CD4-positive, alpha-beta T cell treated with Interleukin-12 subunit alpha and Interleukin-12 subunit beta, for 1 hour (primary cell): ENCODE results near the gene STXBP5L.
"Not testable (repeated sequence)": the region's sequence is repeated elsewhere in the genome, so short reads cannot be mapped to it uniquely, and the experiment has no call there.

Source experiments
- DNase-seq: peaks from one replicate; pipeline ENCODE4 v3.0.0-alpha.2; 2020

Gene STXBP5L

DNA sequence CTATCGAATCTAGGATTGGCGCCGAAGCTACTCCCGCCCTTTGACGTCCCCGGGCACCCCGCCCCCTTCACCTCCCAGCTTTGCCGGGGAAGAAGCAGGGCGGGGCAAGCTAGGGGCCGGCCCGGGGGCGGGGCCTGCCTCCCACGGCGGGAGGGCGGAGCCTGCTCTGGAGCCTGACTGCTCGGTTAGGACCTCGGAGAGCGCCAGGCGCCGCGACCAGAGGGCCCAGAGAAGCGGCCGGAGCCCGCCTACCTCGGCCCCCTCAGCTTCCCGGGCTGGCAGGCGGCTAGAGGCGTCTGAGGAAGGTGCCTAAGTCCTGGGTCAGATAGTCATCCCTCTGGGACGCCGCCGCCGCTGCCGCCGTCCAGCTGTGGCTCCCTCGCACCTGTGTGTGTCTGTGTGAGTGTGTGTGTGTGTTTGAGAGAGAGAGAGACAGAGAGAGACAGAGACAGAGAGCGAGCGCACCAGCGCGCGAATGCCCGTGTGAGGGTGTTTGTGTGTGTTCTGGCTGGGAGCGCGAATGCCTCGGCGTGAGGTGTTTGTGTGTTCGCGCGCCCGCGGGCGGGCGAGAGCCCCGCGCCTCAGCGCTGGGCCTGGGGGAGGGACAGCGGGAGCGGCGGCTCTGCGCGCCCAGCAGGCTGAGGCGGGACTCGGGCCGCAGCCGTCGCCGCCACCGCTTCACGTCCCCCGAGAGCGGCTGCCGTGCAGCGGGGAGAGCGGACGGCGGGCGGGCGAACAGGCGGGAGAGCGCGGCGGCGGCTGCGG, at the start of gene STXBP5L:
Gene STXBP5L, plus strand, starts transcription at position 176 of the 765 bp plus-strand sequence. CDS start 1,374 bp downstream, outside the sequence.
- DNase-seq, result no peak

DNA sequence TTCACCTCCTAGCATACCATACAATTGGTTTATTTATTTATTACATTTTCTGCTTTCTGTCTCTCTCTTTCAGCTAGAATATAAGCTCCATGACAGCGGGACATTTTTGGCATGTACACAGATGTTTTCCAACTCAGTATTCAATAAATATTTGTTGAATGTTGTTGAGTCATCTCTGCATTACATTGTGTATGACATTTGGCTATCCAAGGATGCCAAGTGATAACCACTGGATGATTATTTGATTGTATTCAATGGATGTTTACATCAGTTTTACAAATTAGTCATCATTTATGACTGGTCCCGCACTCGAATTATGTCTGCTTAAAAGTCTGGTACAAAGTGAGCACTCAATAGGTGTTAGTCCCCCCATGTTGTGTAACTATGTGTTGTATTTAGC, 49.5 kb upstream of the STXBP5L start:
- no peak for DNase-seq

DNA sequence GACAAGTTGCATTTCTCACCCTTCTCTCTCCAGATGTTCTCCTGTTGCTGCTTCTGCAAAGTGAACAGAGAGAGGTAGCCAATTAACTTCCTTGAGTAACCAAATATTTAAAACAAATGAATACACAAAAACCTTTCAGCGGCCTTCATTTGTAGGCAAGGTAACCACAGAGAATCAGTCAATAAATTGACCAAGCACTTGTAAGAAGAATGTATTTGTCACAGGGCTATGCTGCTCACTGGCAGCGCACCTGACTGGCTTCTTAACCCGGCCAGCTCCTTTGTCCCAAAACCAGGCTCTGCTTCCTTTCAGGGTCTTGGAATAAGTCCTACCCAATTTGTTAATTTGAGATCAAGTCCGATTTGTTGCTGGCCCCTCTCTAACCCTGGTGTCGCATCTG, 43.5 kb upstream of the STXBP5L start:
- DNase-seq, result no peak

DNA sequence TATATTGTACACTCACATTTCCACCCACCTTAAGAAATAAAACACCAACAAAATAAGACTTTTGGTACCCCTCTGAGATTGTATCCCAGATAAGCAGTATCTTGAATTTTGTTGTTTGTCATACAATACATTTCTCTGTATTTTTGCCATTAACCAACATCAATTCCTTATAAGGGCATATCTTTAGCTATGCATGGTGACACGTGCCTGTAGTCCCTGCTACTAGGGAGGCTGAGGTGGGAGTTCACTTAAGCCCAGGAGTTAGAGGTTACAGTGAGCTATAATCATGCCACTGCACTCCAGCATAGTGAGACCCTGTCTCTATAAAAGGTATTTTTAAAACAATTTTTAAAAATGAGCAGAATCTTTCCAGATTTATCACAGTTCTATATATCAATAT, 32.5 kb upstream of the STXBP5L start:
- DNase-seq, result no peak

DNA sequence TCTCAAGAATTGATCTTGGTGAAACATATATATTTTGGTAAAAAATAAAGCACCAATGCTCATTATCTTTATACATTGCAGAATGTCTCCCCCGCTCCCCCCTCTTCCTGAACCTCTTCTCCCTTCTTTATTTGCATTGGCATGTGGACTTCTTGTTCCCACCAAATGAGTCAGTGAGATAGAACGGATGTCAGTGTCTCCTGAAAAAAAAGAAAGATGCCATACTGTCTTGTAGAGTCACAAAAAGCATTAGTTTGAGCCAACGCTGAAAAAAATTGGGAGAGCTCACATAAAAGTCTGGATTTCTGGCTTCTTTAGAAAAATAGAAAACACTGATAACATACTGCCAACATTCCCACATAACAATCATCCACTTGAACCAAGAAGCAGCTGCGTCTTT, 32.0 kb upstream of the STXBP5L start:
- DNase-seq, result no peak

DNA sequence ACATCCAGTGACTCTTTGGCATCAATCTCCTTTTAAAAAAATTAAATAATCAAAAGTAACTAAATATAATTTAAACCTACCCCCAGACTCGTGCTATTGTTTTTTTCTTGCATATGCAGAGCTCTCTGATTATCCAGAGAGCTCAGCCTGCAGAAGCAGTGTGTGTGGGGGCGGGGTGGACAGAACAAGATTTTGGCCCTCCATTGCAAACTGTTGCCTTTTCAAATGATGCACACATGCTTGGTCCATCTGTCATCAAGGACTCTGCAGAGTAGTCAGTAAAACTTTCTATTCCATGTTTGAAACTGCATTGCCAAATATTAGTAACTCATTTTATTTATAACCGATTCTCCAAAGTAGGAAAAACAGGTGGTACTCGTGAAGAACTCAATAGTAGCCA, 28.6 kb upstream of the STXBP5L start:
- DNase-seq, result no peak

DNA sequence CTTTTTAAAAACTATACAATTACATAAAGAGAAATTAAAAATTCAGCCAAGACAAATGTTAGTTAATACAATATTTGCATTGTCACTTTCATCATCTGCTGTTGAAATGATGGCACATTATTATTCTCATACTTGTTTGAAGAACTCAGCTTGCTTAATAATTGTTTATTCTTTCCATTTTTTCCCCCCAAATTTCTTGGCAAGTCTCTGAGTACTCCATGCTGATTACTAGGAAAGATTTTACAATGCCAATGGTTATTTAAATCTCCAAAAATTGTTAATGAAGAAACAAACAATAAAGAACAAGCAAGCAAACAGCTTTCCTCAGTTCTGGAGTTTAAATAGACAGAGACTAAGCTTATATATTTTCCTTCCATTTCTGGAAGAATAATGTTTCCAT, 15.1 kb upstream of the STXBP5L start:
- DNase-seq, result no peak

DNA sequence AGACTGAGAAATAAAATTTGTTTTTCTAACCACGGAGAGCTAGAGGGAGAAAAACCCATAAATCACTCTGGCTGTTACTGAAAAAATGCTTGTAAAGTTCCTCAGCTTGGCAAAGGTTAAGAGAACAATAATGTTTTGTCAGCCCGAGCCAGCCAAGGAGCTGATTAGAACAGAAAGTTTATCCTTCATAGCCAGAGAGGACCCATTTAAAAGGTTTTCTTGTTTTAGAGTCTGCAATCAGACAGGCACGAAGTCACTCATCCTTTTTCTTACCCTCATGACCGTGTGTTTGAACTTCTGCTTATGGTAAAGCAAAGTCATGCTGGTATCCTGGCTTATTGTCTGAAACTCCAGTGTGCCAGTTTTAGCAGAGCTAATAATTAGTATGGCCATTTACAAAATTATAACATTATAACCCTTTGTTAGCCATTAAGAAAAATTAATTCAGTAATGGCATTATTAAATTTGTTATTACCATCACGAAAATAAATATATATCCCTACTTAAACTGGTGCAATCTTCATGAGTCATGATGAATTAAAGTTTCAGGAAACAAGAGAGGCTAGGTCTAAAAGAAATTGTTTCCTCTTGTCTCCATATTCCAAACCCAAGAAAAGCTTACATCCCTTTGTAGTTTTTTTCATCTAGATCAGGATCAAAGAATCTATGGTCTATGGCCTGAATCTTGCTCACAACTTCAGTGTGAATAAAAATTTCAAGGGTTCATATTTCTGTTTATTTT, 13.5 kb upstream of the STXBP5L start:
- DNase-seq, result no peak

DNA sequence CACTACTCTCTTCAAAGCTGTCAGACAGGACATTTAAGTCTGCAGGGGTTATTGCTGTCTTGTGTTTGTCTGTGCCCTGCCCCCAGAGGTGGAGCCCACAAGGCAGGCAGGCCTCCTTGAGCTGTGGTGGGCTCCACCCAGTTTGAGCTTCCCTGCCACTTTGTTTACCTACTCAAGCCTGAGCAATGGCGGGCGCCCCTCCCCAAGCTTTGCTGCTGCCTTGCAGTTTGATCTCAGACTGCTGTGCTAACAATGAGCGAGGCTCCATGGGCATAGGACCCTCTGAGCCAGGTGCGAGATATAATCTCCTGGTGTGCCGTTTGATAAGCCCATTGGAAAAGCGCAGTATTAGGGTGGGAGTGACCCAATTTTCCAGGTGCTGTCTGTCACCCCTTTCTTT, 6.3 kb upstream of the STXBP5L start:
- DNase-seq, result not testable (repeated sequence)

DNA sequence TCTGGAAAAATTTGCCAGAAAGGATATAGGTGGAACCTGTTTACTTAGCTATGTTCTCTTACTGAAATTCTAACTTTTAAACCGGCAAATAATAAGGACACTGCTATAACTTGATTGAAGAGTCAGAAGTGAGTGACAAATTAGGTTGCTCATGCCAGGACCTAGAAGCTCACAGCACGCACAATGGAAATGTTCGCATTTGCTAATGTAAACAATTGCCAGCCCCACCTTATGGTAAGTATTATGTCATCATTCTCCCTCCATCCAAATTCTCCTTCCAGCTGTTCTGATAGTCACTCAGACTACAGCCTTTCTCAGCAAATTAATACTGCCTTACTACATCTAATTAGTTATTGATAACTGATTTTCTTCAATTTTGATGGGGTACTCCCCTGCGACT, 4.8 kb upstream of the STXBP5L start:
- DNase-seq, result no peak

DNA sequence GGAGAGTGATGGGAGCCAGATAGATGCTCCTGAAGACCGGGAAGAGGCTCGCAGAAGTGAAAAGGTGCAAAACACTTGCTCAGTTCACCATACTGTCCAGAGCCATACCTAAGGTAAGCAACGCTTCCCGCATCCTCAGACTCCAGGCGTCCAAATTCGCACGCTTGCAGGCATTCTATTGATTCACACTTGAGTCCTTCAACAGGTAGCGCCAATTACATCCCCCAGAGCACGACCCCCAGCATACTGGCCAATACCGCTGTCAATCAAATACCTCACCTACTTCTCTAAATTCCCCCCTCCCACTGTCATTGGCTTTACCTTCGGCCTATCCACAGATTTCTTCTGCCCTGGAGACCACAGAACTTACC, 361 bp upstream of the STXBP5L start:
- no peak for DNase-seq

DNA sequence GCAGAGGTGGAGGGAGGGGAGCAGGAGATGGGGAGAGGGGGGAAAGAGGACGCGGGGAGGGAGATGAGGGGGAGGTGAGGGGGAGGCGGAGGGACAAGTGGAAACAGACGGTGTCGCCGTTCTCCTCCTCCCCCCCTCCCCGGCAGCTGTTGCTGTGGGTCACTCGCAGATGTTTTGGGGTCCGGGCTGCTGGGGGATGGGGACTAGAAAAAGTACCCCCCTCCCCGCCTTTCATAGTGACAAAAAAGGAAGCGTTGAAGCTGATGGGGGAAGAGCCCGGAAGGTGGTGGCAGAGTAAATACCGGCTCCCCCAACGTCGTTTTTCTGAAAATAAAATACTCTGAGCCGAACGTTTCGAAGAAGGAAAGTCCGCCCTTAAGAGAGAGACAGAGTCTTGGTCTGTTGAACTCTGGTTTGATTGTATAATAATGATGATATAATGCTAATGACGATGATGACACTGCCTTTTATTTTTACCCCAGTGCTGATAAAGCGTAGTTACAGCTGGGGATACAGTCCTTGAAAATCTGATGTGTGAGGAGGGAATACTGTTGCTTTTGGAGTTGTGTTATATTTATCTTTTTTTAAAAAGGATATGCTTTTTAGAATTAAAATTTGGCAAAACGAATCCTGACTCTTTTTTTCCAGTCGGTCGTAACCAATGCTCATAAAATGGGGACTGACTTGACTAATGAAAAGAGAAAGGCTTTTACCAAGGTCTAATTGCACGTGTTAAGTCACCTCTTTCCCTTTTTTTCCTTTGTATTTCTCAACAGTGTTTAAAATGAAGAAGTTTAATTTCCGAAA, 993 bp downstream of the STXBP5L start:
- no peak for DNase-seq

DNA sequence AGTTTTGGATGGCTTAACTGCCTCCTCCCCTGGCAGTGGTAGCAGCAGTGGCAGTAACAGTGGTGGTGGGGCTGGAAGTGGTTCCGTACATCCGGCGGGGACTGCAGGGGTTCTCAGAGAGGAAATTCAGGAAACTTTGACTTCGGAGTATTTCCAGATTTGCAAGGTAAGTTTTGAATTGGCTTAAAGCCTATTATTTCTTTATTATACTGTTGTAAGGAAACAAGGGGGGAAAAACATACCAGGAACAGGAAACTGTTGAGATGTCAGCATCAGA, 1.5 kb downstream of the STXBP5L start:
- no peak for DNase-seq

DNA sequence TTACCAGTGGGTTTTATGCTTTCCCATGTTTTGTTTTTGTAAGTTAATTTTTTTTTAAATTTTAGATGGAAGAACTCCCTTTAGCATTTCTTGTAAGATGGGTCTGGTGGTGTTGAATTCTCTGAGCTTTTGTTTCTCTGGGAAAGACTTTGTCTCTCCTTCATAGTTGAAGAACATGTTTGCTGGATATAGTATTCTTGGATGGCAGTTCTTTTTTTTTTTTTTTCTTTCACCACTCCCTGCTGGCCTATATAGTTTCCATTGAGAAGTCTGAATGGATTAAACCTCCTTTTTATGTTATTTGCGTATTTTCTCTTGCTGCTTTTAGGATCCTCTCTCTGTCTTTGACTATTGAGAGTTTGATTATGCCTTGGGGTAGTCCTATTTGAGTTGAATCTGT, 18.1 kb downstream of the STXBP5L start:
- no peak for DNase-seq

DNA sequence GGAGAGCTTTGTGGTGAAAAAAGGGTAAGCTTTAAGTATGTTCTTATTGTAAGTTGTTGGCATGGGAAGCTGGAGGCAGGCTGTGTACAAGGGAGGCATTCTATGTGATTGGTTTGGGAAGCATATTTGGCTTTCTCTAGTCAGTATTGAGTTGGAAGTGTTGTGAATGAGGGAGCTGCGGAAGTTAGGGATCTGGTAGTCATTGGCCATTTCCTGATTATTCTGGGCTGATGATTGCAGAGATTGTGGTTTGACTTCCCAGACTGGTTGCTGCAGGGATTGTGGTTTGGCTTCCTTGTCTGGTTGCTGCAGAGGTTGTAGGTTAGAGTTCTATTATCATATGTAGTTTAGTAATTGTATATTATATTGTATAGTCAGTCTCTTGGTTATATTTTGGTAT, 21.0 kb downstream of the STXBP5L start:
- no peak for DNase-seq

DNA sequence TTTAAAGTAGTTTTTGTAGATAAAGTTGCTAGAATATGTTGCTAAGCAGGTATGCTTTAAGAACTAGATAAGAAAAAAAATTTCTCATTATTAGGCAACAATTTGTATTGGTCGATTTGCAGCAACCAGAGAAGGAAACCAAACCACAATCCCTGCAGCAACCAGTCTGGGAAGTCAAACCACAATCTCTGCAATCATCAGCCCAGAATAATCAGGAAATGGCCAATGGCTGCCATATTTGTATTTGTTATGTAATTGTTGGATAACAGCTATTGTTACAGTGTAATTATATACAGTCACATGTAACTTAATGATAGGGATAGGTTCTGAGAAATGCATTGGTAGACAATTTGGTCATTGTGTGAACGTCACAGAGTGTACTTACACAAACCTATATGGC, 23.6 kb downstream of the STXBP5L start:
- DNase-seq, result no peak

DNA sequence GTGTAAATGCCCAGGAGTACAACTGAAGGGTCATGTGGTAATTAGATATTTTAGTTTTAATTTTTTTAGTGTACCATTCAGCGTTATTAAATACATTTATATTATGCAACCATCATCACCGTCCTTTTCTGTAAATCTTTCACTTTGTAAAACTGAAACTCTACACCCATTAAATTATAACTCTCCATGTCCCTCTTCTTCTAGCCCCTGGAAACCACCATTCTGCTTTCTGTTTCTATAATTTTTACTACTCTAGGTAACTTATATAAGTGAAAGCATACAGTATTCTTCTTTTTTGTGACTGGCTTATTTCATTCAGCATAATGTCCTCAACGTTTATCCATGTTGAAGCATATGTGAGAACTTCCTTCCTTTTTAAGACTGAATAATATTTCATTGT, 48.1 kb downstream of the STXBP5L start:
- no peak for DNase-seq

DNA sequence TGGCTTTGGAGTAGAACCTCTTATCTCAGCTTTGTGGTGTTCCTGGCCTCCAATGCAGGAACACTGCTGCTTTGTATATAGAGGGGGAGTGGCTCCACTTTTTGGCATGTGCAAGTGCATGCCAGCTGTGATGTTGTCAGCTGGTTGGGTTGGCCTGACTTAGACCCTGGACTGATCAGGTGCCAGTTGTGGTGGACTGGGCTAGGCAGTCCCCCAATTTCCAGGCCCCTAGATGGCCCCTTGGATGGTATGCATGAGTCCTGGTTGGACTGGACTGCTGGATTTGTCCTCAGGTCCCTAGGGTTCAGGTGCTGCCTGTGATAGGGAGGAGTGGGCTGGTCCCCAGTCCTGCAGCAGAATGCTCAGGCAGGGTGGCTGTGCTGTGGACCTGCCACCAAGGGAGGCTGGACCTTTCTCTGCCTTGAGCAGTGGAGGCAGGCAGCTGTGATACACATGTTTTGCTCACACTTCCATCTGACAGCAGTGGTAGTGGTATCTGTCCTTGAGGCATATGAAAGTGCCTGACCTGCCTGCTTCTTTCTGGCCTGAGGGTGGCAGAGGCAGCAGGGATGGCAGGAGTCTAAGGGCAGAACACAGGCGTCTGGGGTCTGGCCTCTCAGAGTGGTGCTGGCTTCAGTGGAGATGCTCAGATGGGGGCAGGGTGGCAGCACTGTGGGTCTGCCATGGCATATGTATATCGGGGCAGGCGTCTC, 74.8 kb downstream of the STXBP5L start:
- no peak for DNase-seq

DNA sequence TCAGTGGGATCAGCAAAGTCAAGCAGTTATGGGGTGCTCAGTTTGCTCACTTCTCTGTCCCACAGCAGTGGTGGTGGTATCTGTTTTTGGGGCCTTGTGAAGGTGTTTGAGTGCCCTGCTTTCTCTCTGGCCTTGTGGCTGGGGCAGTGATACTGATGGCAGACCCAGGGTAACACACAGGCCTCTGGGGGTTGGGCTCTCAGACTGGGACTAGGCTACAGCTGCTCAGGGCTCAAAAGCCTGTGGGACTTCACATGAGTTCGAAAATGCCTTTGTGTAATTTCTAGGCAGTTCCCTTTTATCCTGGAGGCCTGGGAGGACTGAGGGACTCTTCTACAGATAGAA, 75.3 kb downstream of the STXBP5L start:
- no peak for DNase-seq

DNA sequence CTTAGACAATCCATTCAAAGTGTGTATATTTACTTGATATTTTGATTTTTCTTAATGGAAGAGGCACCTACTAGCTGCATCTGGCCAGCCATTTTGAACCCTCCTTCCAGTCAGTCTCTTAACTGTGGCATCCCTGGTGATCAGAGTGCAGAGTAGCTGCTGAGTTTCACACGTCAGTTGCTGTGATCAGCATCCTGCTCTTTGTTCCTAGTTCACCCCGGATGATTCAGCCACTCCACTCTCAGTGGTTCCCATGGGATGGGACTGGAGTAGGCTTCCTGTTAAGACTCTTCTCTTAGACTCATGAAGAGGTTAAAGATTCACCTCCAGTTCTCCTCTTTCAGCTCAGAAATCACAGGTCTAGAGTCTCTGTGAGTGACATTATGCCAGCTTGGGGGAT, 75.8 kb downstream of the STXBP5L start:
- no peak for DNase-seq

DNA sequence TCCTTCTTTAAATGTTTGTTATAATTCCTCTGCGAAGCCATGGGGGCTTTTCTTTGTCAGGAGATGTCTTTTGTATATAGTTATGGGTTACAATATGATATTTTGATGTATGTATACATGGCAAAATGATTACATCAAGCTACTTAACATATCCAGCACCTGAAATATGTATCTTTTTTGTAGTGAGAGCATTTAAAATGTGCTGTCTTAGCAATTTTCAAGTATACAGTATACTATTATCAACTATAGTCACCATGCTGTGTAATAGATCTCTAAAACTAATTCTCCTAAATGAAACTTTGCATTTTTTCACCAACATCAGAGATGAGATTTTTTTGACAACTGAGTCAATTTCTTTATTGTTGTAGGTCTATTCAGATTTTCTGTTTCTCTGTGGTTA, 77.2 kb downstream of the STXBP5L start:
- DNase-seq, result no peak

DNA sequence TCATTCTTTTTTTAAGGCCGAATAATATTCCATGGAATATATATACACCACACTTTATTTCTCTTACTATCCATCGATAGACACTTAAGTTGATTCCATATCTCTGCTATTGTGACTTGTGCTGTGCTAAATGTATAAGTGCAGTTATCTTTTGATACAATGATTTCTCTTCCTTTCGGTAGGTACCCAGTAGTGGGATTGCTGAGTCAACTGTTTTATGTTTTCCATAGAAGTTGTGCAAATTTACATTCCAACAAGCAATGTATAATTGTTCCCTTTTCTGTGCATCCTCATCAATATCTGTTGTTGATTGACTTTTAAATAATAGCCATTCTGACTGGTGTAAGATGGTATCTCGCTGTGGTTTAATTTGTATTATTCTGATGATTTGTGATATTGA, 81.0 kb downstream of the STXBP5L start:
- DNase-seq, result no peak

DNA sequence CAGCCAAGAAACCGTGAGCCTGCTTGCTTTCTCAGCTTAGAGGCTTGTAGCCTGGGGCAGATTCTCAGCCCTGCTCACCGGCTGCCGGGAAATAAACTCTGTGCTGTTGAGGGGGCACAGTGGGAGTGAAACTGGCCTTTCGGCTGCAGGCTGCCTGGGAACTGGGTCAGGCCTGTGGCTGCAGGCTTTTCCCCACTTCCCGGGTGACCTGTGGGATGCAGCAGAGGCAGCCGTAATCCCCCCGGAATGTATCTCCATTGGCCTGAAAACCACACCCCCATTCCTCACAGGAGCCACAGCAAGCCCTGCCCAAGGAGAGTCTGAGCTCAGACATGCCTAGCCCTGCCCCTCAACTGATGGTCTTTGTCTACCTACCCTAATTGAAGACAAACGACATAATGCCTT, 110.9 kb downstream of the STXBP5L start:
- DNase-seq, result no peak

DNA sequence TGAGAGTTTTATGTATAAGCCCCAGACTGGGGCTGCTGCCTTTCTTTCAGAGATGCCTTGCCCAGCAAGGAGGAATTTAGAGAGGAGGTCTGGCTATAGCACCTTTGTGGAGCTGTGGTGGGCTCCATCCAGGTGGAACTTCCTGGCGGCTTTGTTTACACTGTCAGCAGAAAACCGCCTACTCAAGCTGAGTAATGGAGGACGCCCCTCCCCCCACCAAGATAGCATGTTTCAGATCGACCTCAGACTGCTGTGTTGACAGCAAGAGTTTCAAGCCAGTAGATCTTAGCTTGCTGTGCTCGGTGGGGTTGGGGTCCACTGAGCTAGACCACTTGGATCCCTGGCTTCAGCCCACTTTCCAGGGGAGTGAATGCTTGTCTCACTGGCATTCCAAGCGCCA, 155.6 kb downstream of the STXBP5L start:
- DNase-seq, result no peak
